ENCODE data around the gene PRLH. TPM values are rescaled to one million over a fixed set of nuclear protein-coding genes. Genes with fewer than 3 reads are reported as not detected.

The PRLH gene
- polyA plus RNA-seq (ENCODE audit: insufficient read length in 3 of 3), result not detected
- long read RNA-seq, donor 1, result 0 reads
- long read RNA-seq, donor 2, result 0 reads
- long read RNA-seq, donor 3, result 0 reads
- long read RNA-seq, donor 4, result 0 reads
- long read RNA-seq, donor 5, result 0 reads
- long read RNA-seq, donor 6, result 0 reads
- long read RNA-seq, donor 7, result 0 reads
- long read RNA-seq, donor 8, result 0 reads
- long read RNA-seq, donor 9, result 0 reads
- long read RNA-seq, donor 10, result 0 reads
- long read RNA-seq, donor 11, result 0 reads
- long read RNA-seq, donor 12, result 0 reads
- long read RNA-seq, donor 13, result 0 reads
- long read RNA-seq, donor 14, result 0 reads
- long read RNA-seq, donor 15, result 0 reads
- long read RNA-seq, donor 16, result 0 reads

- no peak for DNase-seq
Observed at GRCh38 chr2:237566401-237567235, at the start of gene PRLH. Gene PRLH, plus strand, starts transcription at chr2:237566574. Its CDS starts 0 bp downstream, at chr2:237566574.

GRCh38 chr2:237517163-237517562 is 49.2 kb upstream of the PRLH start:
- DNase-seq, result no peak

- no peak for DNase-seq
Observed at GRCh38 chr2:237517990-237518389, 48.4 kb upstream of the PRLH start.

GRCh38 chr2:237519506-237520245 is 46.7 kb upstream of the PRLH start:
- DNase-seq, result no peak

- DNase-seq, result no peak
Observed at GRCh38 chr2:237520290-237520689, 46.1 kb upstream of the PRLH start.

- DNase-seq, result no peak
Observed at GRCh38 chr2:237524631-237525030, 41.7 kb upstream of the PRLH start.

- DNase-seq, result no peak
Observed at GRCh38 chr2:237525559-237526157, 40.7 kb upstream of the PRLH start.

- DNase-seq, result no peak
Observed at GRCh38 chr2:237527233-237527632, 39.1 kb upstream of the PRLH start.

- no peak for DNase-seq
Observed at GRCh38 chr2:237527766-237528165, 38.6 kb upstream of the PRLH start.

- no peak for DNase-seq
Observed at GRCh38 chr2:237529452-237530402, 36.6 kb upstream of the PRLH start.

GRCh38 chr2:237530472-237531433 is 35.6 kb upstream of the PRLH start:
- no peak for DNase-seq

- no peak for DNase-seq
Observed at GRCh38 chr2:237532160-237532559, 34.2 kb upstream of the PRLH start.

GRCh38 chr2:237533668-237534161 is 32.7 kb upstream of the PRLH start:
- DNase-seq, result no peak

GRCh38 chr2:237534380-237534779 is 32.0 kb upstream of the PRLH start:
- DNase-seq, result no peak

- DNase-seq, result no peak
Observed at GRCh38 chr2:237535385-237536082, 30.8 kb upstream of the PRLH start.

- no peak for DNase-seq
Observed at GRCh38 chr2:237536083-237536415, 30.3 kb upstream of the PRLH start.

GRCh38 chr2:237536617-237537016 is 29.8 kb upstream of the PRLH start:
- DNase-seq, result no peak

- DNase-seq, result no peak
Observed at GRCh38 chr2:237538001-237538720, 28.2 kb upstream of the PRLH start.
